Activated CD4-positive, alpha-beta T cell treated with anti-CD3 and anti-CD28 coated beads, Interleukin-10, Interleukin-2, amounts not matched to agents 100 ng/mL and 50 ng/mL, durations not matched to agents 16 hours and 8 hours (primary cell): Measurements from ENCODE around the gene STXBP6.
"Not testable (repeated sequence)": the region's sequence is repeated elsewhere in the genome, so short reads cannot be mapped to it uniquely, and the experiment has no call there.

Experiments
- DNase-seq: peaks from one replicate; pipeline ENCODE4 v3.0.0-alpha.2; 2020

Gene STXBP6

DNA sequence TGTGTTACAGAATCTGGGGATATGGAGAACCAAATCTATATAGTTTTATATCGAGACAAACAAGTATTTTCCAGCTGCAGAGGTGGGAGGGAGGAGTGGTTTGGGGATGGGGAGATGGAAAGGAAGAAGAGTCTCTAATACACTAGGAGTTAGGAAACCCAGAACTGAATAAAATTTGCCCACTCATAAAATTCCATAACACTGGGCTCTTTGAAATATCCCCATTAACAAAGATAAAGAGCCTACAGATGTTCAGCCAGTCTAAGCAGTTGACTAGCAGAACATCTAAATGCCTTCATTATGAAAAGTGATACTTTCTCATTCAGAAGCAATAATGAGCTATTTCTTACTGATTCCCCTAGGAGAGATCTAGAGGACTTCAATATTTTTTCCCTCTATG lies 264.2 kb downstream of the STXBP6 start:
- no peak for DNase-seq

DNA sequence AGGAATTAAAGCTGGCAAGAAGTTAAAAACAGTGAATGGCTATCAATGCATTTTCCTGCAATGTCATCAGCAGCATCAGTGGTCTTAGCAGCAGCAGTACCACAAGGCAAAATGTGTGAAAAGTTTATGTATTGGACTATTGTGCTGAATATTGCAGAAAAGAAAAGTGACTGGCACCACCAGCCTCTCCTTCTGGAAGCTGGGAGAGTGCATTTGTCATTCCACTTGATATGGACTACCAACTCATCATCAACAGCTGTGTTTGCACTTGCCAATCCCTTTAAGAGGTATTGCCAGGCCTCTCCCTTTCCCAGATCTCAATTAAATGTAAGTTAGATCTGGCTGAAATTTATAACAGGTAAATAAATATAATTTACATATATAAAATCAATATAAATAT lies 265.0 kb downstream of the STXBP6 start:
- no peak for DNase-seq

DNA sequence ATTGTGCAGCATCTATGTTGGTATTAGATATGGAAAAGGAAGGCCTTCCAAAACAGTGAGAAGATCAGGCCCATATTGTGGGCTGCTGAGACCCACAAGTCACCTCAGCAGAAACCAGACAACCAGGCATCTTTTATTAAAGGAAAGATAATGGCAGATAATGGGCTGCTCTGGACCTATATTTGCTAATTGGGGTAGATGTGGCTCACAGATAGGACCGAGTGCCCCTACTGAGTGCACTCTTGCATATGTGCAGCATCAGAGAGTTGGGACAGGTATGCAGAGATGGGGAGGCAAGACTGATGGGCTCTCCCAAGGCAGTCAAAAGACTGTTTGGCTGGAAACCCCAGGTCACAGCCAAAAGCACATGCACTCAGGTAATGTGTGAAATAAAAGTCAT lies 266.2 kb downstream of the STXBP6 start:
- no peak for DNase-seq

DNA sequence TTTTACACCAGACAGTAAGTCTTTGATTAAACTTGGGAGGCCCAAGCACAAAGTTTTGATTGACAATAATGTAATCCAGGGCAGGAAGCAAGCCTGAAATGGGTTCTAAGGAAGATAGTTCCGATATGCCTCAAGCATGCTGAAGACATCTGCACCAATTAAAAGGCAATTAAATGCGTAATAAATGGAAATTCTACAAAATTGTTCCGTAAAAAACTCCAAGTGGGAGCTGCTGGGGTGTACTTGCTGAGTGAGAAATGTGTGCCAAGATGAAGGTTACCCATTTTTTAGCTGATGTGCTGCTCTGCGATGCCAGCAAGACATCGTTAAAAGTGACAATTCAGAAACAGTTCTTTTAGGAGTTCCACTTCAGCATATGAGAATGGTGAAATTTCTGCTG lies 269.7 kb downstream of the STXBP6 start:
- no peak for DNase-seq

DNA sequence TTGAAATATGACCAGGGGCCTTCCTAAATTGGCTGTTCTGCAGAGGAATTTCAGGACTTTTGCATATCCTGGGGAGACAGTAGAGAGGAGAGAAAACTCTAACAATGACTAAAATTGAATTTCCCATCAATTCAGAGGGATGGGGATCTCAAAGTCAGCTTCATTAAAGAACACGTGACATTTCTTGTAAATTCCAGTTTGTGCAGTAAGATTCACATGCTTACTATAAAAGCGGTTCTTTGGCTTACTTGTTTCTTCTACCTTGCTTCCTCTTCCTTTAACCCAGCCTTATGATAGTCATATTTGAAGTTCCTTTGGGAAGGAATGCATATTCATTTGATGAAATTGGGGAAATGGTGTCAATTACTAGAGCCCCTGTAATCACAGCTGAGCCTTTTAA lies 272.3 kb downstream of the STXBP6 start:
- no peak for DNase-seq

DNA sequence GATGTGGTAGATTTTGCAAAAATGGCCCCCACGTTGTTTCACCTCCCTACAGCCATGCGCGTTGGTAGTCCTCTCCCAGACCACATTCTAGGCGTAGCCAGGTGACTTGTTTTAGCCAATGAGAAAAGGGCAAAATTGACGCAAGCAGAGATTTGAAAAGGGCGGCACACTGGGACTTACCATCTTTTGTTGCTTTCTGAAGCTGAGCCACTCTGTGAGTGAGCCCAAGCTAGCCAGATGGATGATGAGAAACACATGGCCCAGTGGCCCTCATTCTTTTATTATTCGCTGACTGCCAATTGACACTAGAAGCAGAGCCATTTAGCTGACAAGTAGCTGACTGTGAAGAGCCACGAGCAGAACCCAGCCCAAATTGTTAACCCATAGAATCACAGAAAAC lies 274.0 kb downstream of the STXBP6 start:
- no peak for DNase-seq

DNA sequence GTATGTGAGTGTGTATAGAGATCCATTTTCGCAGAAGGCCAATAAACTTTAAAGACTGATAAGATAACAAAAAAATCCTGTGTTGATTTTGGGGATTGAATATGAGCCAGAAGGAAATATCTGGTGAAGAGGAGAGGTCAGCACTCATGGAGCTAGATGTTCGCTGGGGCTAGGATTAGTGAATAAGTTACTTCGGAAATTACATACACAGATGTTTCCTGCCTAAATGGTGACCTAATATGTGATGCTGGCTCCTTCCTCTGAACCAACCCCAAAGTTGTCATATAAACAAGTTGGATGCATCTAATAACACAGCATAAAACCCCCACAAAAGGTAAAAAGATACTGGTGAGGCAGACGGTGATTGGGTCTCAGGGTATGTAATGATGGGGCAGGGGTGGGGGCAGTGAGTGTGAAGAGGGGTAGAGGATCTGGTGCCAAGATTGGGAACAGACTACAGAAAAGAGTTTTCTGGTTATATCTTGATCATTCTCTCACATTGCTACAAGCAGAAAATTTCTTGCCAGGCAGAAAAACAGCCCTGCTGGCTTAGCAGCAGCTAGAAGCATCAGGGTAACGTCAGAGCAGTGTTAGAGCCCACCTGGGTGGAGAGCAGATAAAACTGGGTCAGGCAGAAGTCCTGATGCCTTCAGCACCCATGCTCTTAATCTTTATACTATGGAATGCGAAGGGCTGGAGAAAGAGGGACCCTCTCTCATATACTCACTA lies 275.6 kb downstream of the STXBP6 start:
- DNase-seq, result no peak

DNA sequence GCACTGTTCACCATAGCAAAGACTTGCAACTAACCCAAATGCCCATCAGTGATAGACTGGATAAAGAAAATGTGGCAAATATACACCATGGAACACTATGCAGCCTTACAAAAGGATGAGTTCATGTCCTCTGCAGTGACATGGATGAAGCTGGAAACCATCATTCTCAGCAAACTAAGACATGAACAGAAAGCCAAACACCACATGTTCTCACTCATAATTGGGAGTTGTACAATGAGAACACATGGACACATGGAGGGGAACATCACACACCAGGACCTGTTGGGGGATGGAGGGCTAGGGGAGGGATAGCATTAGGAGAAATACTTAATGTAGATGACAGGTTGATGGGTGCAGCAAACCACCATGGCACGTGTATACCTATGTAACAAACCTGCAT lies 276.4 kb downstream of the STXBP6 start:
- DNase-seq, result not testable (repeated sequence)

DNA sequence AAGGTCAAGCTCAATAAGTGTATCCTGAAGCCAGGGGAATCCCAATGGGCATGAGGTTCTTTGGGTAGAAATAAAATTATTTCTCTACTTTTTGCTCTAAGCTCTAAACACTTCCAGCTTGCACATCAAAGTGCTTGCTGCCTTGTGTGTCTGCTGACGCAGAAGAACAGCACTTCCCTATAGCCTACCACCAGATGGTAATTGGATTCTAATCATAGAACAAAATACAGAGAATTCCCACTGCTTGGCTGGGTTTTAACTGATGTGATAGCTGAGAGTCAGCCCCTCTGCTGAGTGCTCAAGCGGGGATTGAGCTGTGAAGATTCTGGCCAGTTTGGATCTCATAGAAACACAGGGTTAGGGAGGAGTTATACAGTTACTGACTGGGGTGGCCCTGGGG lies 283.5 kb downstream of the STXBP6 start:
- no peak for DNase-seq

DNA sequence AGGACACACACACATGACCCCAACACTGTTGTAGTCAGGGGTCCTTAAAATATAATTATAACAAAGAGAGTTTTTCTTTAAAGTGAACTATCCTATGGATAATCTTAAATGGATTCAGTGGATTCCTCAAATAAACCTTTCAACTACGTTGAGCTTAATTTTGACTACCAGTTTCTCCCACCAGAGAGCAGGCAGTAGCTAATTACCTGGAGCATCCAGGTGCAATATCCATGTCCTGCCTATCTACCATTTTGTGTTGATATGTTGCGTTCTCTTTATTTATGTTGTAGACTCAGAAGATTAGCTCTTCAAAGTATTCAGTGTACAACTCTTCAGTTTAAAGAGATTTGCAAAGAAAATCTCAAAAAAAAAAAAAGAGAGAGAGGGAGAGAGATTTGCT lies 288.8 kb downstream of the STXBP6 start:
- DNase-seq, result no peak
